Measurements from ENCODE around the gene RUNX2. TPM values are rescaled to one million over a fixed set of nuclear protein-coding genes. Genes with fewer than 3 reads are reported as not detected.

Gene RUNX2
- total RNA-seq, 1 experiment from 2014 or later, result 13.7 TPM

DNA sequence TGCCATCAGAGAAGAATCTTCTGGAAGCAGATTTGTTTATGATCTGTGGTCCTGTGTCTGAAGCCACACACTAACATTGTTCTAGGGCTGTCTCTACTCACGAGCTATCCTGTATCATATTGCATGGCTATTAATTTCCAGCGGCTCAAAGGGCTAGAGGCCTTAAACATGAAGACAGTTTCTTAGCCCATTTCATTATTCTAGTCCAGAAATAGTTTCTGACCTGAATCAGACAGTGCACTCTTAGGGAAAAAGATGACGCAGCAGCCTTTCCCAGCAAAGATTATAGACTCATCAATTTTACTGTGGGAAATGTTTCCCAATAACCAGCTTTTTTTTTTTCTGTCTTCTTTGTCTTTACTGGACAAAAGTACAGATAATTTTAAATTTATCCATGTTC is 154.9 kb downstream of the RUNX2 start:
- no peak for DNase-seq (ENCODE audit: low read depth)

DNA sequence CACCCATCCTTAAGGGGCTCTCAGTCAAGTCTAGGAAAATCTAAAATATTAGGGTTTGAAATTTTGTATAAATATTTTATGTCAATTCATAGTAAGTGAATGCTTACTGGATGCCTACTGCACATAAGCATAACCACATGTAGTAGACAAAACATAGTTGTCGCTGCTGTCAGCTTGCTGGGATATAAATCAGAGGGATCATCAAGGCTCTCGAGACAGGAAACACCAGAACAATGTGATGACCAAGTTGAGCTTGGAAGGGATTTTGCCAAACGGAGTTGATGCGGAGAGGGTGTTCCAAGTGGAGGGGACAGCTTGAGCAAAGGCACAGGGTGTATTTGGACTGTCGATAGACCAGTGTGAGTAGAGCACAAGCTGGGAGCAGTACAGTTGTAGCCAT is 155.4 kb downstream of the RUNX2 start:
- no peak for DNase-seq (ENCODE audit: low read depth)

DNA sequence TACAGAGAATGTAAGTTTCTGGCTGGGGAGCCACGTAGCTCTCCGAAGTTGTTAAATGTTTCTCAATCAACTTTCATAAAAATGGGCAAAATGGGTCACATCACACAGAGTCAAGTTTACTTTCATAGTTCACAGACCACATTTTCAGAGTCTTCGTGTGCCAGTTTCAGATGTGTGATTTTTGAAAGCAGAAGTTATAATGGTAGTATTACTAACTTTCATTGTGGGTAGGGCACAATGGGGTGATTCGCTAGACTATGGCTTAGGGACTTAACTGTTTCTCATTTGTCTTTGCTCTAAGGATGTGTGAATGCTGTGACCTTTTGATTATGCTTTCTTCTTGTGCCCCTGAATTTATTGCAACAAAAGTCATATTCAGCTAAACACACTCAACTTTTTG is 158.6 kb downstream of the RUNX2 start:
- no peak for DNase-seq (ENCODE audit: low read depth)

DNA sequence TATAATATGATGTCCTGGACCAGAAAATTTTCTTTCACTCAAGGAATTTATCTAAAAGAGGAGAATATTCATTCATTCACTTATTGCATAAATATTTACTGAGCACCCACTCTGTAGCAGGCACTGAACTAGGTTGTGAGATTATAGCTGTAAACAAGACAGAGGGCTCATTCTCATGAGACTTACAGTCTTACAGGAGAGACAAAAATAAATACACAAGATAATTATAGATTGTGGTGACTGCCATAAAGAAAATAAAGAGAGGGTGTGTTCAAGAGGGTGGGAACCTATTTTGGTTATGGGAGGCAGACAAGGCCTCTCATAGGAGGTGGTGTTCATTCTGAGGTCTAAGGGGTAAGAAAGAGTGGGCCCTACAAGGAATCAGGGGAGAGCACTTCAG is 159.5 kb downstream of the RUNX2 start:
- no peak for DNase-seq (ENCODE audit: low read depth)

- no peak for DNase-seq (ENCODE audit: low read depth)
These were observed 160.1 kb downstream of the RUNX2 start for GRCh38 chr6:45488269-45488668.

- no peak for DNase-seq (ENCODE audit: low read depth)
These were observed 160.8 kb downstream of the RUNX2 start for GRCh38 chr6:45488889-45489288.

- DNase-seq (ENCODE audit: low read depth), result no peak
These were observed 163.1 kb downstream of the RUNX2 start for GRCh38 chr6:45491048-45491735.

DNA sequence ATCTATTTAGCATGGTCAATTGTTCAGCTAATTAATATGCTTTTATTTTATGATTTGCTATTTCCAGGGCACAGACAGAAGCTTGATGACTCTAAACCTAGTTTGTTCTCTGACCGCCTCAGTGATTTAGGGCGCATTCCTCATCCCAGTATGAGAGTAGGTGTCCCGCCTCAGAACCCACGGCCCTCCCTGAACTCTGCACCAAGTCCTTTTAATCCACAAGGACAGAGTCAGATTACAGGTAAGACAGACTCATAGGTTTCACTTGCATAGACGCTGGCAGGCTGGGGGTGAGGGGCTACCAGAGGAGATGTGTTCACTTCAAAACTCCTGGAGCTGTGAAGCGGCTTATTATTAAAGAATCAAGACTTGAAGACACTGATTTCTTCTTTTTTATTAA is 163.7 kb downstream of the RUNX2 start:
- DNase-seq (ENCODE audit: low read depth), result no peak

GRCh38 chr6:45493761-45494160 is 165.6 kb downstream of the RUNX2 start:
- no peak for DNase-seq (ENCODE audit: low read depth)

DNA sequence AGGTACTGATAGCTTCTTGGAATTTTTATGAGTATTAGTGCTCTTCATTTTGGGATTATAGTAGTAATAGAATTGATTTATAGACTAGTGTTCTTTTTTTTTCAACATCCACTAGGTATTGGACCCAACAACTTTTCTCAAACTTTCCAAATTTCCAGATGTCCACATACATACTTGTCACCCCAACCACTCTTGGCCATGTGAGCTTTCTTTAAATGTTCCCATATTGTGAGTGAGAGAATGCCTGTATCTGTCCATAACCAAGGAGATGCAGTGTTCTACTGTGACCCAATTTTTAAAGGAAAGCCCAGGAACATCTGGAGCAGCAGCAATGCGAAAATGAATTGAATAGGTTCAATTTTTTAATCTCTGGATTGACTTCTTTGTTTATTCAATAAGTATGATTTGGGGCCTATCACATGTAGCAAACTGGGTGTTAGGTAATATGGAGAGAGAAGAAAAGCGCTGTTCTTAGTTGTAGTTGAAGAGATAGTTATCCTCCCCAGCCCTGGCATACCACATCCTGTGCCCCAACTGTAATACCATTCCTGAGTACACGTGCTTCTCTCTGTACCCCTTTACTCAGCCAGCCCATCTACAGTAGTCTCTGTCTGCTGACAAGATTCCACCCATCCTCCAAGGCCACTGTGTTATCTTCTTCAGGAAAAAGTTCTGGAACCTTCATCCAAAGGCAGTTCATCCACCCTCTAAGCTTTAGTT is 166.4 kb downstream of the RUNX2 start:
- no peak for DNase-seq (ENCODE audit: low read depth)

GRCh38 chr6:45495429-45496084 is 167.4 kb downstream of the RUNX2 start:
- DNase-seq (ENCODE audit: low read depth), result no peak

GRCh38 chr6:45496085-45496433 is 167.9 kb downstream of the RUNX2 start:
- DNase-seq (ENCODE audit: low read depth), result no peak

DNA sequence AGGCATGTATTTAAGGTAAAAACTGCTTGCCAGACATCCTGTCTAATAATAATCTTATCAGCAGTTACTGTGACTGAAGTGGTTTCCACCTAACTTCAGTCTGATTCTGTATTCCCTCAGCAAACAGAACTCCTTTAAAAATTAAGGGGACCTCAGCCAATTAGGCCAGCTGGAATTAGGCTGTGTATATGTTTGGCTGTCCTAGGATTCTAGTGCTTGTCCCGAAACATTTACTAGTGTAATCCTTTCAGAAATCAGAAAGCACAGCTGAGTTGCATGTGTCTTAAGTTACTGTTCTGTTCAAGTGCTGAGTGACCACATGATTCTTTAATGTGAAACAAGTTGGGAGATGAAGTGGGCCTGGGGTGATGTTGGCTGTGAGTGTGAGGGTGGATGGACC is 170.5 kb downstream of the RUNX2 start:
- DNase-seq (ENCODE audit: low read depth), result no peak

DNA sequence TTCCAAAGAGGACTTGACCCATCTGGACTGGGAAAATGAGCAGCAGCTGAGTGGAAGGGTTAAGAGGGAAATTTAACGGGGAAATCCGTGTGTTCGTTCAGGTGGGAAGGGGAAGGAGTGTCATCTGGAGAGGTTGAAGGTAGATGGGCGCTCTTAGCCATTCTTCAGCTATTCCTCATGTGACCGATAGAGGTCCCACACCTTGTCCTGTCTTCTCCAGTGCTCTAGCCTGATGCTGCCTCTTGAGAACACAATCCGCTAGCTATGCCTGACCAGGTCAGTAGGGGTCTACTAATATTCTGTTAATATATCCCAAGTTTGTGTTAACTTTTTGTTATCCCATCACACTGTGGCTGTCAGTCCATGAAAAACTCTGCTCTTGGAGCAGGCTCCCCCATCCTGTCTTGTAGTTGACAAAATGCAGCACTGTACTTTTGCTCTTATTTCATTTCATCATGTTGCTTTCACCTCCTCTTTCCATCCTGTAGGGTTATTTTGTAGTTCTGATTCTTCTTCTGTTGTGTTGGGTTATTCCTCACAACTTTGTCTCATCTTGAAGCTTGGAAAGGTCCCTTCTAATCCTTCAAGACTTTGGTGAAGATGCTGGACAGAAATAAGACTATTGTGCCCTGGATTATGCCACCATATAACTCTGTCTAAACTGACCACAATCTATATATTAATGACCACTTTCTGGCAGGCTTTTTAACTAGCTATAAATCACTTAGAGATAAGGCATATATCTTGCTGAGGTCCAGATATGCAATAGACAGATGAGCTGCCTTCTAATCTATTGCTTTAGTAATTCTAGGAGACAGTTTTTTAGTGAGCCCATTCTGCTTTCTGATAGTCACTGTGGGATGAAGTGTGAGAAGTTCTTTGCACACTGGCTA is 173.0 kb downstream of the RUNX2 start:
- peak; percentile 44 for DNase-seq (ENCODE audit: low read depth)

DNA sequence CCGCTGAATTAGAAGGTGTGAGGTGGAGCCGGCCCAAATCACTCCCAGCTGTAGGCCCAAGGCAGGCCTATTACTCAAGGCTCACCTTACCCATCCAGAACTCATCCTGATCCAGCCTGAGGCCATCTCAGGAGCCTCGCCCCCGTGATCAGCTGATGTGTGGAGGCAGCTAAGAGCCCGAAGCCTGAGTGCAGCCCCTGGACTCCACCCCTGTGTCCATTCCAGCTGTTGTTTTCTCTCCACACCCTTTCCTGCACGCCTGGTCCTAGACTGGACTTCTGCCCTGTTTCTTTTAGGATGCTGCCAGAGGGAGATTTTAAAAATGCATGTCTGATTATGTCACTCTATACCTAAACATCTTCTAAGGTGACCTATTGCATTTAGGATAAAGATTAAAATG is 174.3 kb downstream of the RUNX2 start:
- DNase-seq (ENCODE audit: low read depth), result no peak

GRCh38 chr6:45504947-45505346 is 176.8 kb downstream of the RUNX2 start:
- peak; percentile 89 for DNase-seq (ENCODE audit: low read depth)

GRCh38 chr6:45505470-45505869 is 177.3 kb downstream of the RUNX2 start:
- no peak for DNase-seq (ENCODE audit: low read depth)

DNA sequence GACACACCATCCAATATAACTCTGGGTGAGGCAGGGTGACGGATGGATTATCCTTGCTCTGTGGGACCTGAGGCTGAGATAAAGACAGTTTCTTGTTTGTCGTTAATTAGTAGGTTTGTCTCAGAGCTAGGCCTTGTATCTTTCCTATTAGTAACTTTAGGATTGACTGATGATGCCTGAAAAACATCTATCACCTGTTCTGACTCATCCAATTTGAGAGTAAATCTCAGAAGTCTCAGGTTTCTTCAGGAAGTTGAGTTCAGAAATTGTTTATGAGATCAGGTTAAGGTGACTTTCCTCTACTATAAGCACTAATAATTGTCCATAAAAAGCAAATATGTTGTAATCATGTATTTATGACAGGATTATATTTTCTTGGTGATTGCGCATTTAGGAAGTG is 179.1 kb downstream of the RUNX2 start:
- no peak for DNase-seq (ENCODE audit: low read depth)

GRCh38 chr6:45509426-45509825 is 181.3 kb downstream of the RUNX2 start:
- no peak for DNase-seq (ENCODE audit: low read depth)

DNA sequence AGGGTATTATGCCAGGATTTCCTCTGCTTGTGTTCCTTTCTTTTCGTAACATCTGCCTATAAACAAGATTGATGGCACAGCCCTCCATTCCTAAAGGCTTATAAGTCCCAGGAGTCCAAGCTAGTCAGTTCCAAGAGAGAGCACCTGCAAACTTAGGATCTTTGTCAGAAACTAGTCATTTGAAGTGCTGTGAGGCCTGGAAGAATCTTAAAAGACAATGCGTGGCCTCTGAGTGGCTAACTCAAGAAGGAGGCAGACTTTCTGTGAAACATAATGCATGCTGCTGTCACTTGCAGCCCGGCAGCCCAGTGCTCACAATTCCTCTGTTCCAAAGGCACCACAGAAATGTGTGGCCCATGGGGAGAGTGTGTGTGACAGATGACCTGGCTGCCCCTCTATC is 184.6 kb downstream of the RUNX2 start:
- no peak for DNase-seq (ENCODE audit: low read depth)

DNA sequence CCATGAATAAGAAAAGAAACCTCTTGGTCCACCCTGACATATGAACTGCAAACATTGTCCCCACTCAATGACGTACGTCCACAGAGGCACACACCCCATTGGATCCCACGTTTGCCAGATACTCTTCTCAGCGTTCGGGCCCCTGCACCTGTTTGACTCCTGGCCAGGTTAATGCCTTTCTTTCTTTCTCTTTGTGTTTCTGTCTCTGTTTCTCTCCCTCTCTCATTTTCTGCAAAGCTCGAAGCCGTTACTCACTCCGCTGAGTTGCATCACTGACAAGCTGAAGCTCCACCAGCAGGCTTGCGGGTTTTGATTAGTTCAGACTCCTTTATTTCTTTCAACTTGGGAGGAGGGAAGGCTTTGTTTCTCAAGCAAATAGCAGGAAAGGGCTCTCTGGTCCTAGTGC is 185.1 kb downstream of the RUNX2 start:
- no peak for DNase-seq (ENCODE audit: low read depth)

- no peak for DNase-seq (ENCODE audit: low read depth)
These were observed 185.7 kb downstream of the RUNX2 start for GRCh38 chr6:45513843-45514242.

All from Daoy (cell line).